Progenitor cell of endocrine pancreas (in vitro differentiated cells): ENCODE results near the gene HDAC5. TPM values are rescaled to one million over a fixed set of nuclear protein-coding genes. Genes with fewer than 3 reads are reported as not detected.
"Not testable (repeated sequence)": the region's sequence is repeated elsewhere in the genome, so short reads cannot be mapped to it uniquely, and the experiment has no call there.

ENCODE experiments used
- DNase-seq: peaks from one replicate; pipeline ENCODE4 v3.0.0; 2021; ENCODE audit warnings: low spot score; ENCODE audit not compliant: unreplicated experiment
- H3K27ac Mint-ChIP-seq: 2 replicates; pipeline ENCODE4 v1.8.0; 2021; ENCODE audit warnings: mild to moderate bottlenecking, moderate library complexity, mixed read lengths
- H3K27me3 Mint-ChIP-seq: 2 replicates; pipeline ENCODE4 v1.8.0; 2021; ENCODE audit warnings: mixed read lengths
- H3K36me3 Mint-ChIP-seq: 2 replicates; pipeline ENCODE4 v1.8.0; 2022; ENCODE audit warnings: mixed read lengths; ENCODE audit not compliant: insufficient read depth
- H3K4me1 Mint-ChIP-seq: 2 replicates; pipeline ENCODE4 v1.8.0; 2021; ENCODE audit warnings: low read depth, mixed read lengths
- H3K4me3 Mint-ChIP-seq: 2 replicates; pipeline ENCODE4 v1.8.0; 2021; ENCODE audit warnings: low read depth, mild to moderate bottlenecking, moderate library complexity, mixed read lengths
- H3K9me3 Mint-ChIP-seq: 2 replicates; pipeline ENCODE4 v1.8.0; 2021; ENCODE audit warnings: low read depth, mixed read lengths
- total RNA-seq: library from RNA; stranded (reverse); gene quantifications from 2 replicates; pipeline ENCODE4 v1.2.1, GENCODE V29; 2021
- TF ChIP-seq, protein P1 (sequence below): fragments of 200-600 bp; sonication (generic); IDR thresholded peaks from one replicate; pipeline ENCODE4 v1.5.0; 2021; ENCODE audit warnings: antibody characterized with exemption, mild to moderate bottlenecking; ENCODE audit not compliant: unreplicated experiment

Gene HDAC5
- total RNA-seq, 1 donor from 2014 or later, result 41.3 TPM

DNA sequence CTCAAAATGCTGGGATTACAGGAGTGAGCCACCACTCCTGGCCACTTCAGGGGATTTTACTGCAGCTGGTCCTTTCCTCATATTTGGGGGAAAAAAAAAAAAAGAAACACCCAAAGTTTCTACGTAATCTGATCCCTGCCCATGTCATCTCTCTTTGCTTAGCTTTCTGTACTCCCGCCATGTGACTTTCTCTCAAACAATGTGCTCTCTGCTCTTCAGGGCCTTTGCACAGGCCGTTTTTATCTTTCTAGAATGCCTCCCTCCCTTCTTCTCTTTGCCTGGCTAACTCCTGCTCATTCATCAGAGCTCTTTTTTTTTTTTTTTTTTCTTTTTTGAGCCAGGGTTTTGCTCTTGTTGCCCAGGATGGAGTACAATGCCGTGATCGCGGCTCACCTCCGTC is 4.9 kb upstream of the HDAC5 start:
- Mint-ChIP-seq H3K27ac (no peak overlapping the region), H3K27me3 (no peaks in the 10 kb centered on the region), H3K9me3 (no peaks in the 10 kb centered on the region), H3K36me3 (no peaks in the 10 kb centered on the region), H3K4me3 (no peak overlapping the region), H3K4me1 (peaks cover 5% of the 10 kb centered on the region)
- TF ChIP-seq, protein P1, sequence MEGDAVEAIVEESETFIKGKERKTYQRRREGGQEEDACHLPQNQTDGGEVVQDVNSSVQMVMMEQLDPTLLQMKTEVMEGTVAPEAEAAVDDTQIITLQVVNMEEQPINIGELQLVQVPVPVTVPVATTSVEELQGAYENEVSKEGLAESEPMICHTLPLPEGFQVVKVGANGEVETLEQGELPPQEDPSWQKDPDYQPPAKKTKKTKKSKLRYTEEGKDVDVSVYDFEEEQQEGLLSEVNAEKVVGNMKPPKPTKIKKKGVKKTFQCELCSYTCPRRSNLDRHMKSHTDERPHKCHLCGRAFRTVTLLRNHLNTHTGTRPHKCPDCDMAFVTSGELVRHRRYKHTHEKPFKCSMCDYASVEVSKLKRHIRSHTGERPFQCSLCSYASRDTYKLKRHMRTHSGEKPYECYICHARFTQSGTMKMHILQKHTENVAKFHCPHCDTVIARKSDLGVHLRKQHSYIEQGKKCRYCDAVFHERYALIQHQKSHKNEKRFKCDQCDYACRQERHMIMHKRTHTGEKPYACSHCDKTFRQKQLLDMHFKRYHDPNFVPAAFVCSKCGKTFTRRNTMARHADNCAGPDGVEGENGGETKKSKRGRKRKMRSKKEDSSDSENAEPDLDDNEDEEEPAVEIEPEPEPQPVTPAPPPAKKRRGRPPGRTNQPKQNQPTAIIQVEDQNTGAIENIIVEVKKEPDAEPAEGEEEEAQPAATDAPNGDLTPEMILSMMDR, result no peak
- no peak for DNase-seq

DNA sequence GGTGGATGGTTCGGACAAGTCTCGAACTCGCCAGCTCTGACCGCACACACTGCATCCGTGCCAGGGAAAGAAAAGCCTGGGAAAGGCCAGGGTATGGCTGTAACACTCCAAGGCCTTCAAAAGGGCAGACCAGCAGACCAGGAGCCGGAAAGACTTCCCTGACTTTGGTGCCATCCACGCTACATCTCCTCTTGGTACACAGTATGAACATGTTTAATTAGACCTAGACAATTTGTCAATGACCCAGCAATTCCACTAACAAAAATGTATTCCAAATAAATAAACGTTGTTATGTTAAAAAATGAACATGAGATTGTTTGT is 637 bp upstream of the HDAC5 start:
- peaks cover 16% of the 10 kb centered on the region for H3K4me1 Mint-ChIP-seq

DNA sequence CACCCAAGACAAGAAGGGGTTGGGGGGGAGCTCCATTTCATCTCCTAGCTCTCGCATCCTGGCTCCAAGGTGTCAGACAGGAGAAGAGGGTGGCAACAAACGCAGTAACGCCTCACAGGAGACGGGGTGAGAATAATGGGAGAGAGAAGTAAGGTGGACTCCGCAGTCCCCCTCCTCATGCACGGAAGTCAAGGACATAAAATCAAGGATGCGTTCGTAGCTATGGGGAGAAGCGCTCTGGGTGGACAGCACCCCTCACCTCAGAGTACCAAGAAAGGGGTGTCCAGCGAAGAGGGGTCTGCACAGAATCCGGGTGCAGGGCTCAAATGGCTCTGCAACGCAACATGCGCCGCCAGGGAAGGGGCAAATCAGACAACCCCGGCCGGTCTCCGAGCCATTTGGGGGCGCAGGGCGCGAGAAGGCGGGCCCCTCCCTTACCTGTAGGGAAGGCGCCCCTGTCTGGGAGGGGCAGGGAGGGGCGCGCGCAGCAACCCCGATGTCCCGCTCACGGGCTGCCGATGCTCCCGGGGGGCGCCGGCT is 555 bp downstream of the HDAC5 start:
- H3K27ac Mint-ChIP-seq, result peak overlapping the region; percentile 86
- peak overlapping the region; percentile 83 for H3K4me3 Mint-ChIP-seq
- DNase-seq, result no peak
- H3K4me1 Mint-ChIP-seq, result peaks cover 16% of the 10 kb centered on the region
- no peaks in the 10 kb centered on the region for H3K9me3 Mint-ChIP-seq
- TF ChIP-seq, protein P1, result no peak
- H3K36me3 Mint-ChIP-seq, result no peaks in the 10 kb centered on the region
- H3K27me3 Mint-ChIP-seq, result no peaks in the 10 kb centered on the region

More for the DNA sequence above, 637 bp upstream of the HDAC5 start:
- DNase-seq, result no peak
- TF ChIP-seq, protein P1, result no peak
- Mint-ChIP-seq H3K27me3 (no peaks in the 10 kb centered on the region), H3K27ac (peak overlapping the region; percentile 96), H3K36me3 (no peaks in the 10 kb centered on the region), H3K4me3 (peak overlapping the region; percentile 92), H3K9me3 (no peaks in the 10 kb centered on the region)

DNA sequence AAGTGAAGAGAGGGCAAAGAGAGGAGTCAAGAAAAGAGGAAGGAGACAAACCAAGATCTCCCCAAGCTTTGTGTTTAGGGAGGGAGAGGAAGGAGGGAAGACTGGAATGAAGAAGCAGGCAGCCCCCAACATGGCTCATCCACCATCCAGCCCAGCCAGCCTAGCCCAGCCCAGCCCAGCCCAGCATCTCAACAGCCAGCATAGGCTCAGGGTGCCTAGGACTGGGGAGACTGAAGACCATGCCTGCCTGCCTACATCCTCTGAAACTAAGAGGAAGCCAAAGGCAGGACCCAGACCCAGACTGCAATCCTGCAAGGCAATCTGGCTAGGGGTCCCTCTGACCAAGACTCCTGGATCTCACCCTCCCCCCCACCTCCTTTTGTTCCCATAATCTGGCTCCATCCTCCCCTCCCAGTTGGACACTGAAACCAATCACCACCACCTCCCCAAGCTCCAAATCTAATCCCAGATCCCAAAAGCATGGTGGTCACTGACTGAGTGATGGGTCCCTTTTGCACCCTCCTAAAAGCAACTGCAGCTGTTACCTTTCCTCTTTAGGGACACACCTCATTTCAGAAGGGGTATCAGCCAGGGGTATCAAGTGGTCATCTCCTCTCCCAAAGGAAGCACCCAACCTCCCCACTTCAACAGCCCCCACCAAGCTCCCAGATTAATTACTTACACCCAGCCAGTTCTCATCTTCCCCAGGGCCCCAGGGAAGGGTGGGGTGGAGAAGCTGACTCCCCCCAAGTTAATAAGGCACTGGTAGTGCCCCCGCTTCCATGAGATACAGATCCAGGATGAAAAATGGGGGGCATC is 1.2 kb downstream of the HDAC5 start:
- Mint-ChIP-seq H3K9me3 (no peaks in the 10 kb centered on the region), H3K4me1 (peaks cover 16% of the 10 kb centered on the region), H3K27ac (peak overlapping the region; percentile 86), H3K27me3 (no peaks in the 10 kb centered on the region), H3K4me3 (peak overlapping the region; percentile 83), H3K36me3 (no peaks in the 10 kb centered on the region)
- TF ChIP-seq, protein P1, result no peak
- no peak for DNase-seq

DNA sequence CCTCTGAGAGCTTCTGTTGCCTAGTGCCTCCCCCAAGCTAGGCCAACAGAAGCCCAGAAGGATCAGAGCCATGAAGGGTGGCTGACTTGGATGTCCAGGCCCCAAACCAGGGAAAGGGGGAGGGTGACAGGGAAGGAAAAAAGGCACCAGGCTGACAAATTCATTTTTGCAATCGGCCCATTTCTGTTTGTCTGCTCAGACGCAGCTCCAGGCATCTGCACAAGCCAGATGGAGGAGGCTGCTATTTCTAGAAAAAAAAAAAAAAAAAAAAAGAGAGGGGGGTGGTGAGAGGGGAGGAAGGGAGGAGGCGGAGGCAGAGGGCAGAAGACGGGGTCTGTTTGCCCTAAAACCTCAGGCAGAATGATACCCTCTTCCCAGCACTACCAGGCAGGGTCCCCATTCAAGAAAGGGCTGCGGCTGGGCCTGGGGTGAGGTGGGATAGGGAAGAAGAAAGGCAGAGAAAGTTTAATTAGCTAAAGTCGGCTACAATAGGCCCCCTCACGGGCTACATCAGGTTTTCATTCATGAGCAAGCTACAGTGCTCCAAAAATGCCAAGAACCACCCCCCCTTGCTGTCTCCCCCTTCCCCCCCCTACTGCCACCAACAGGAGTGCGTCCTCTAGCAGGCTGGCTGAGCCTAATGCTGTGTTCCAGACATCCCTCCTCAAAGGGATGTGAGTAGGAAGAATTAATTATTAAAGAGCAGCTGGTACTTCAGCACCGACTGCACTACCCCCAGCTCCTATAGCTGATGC is 2.4 kb downstream of the HDAC5 start:
- Mint-ChIP-seq H3K4me3 (peak overlapping the region; percentile 58), H3K4me1 (peaks cover 16% of the 10 kb centered on the region), H3K9me3 (no peaks in the 10 kb centered on the region), H3K27ac (no peak overlapping the region), H3K36me3 (no peaks in the 10 kb centered on the region), H3K27me3 (no peaks in the 10 kb centered on the region)
- TF ChIP-seq, protein P1, result no peak
- DNase-seq, result no peak

DNA sequence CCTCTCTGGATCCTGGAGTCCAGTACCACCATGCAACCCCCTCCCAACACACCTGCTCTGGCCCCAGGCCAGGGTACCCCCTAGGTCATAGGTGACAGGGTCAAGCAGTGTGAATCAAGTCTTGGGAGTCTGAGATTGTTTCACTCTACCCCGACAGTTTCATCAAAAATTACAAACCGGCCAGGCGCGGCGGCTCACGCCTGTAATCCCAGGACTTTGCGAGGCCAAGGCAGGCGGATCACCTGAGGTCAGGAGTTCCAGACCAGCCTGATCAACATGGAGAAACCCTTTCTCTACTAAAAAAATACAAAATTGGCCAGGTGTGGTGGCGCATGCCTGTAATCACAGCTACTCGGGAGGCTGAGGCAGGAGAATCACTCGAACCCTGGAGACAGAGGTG is 3.2 kb downstream of the HDAC5 start:
- H3K4me3 Mint-ChIP-seq, H3K36me3 Mint-ChIP-seq, H3K27me3 Mint-ChIP-seq, H3K27ac Mint-ChIP-seq, H3K9me3 Mint-ChIP-seq, DNase-seq: not testable (repeated sequence)
- peaks cover 16% of the 10 kb centered on the region for H3K4me1 Mint-ChIP-seq
